Activated naive CD8-positive, alpha-beta T cell treated with anti-CD3 and anti-CD28 coated beads for 36 hours (primary cell): ENCODE results near the gene OTOG. TPM values are rescaled to one million over a fixed set of nuclear protein-coding genes. Genes with fewer than 3 reads are reported as not detected.

Experiments used
- DNase-seq: peaks from one replicate; pipeline ENCODE4 v3.0.0; 2021
- H3K27ac Mint-ChIP-seq: one replicate; pipeline ENCODE4 v1.8.0; 2022; ENCODE audit warnings: mild to moderate bottlenecking, moderate library complexity, mixed read lengths
- H3K27me3 Mint-ChIP-seq: one replicate; pipeline ENCODE4 v1.8.0; 2022; ENCODE audit warnings: mild to moderate bottlenecking, mixed read lengths
- H3K36me3 Mint-ChIP-seq: one replicate; pipeline ENCODE4 v1.8.0; 2021; ENCODE audit warnings: mild to moderate bottlenecking, mixed read lengths
- H3K4me1 Mint-ChIP-seq: one replicate; pipeline ENCODE4 v1.8.0; 2021; ENCODE audit warnings: mixed read lengths
- H3K4me3 Mint-ChIP-seq: one replicate; pipeline ENCODE4 v1.8.0; 2022; ENCODE audit warnings: mild to moderate bottlenecking, moderate library complexity, mixed read lengths
- H3K9me3 Mint-ChIP-seq: one replicate; pipeline ENCODE4 v1.8.0; 2022; ENCODE audit warnings: mixed read lengths
- total RNA-seq, 2 experiments: library from RNA; stranded (reverse); gene quantifications; one replicate each; pipeline ENCODE4 v1.2.3, GENCODE V29; 2021

The OTOG gene
- total RNA-seq, 2 experiments from 2014 or later, result not detected

DNA sequence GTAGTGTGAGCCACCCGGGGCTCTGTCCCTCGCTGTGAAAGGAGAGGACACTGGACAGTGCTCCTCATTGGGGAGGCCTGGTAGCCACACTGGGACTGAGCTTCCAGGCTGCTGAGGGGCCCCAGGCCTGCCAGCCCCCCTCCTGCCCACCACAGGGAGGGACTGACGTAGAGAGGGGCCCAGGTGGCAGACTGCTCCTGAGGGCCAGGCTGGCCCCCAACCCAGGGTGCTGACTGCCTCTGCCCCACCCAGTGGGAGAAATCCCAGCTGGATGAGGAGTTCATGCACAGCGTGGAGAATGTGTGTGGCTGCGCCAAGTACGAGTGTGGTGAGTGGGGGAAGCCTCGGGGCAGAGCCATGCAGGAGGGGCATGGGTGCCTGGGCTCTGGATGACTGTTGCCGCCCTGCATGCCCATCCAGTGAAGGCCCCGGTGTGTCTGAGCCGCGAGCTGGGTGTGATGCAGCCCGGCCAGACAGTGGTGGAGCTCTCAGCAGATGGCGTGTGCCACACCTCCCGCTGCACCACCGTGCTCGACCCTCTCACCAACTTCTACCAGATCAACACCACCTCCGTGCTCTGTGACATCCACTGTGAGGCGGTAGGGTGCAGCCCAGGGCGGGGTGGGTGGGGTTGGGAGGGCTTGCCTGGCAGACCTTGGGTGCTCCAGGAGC, 93.6 kb downstream of the OTOG start:
- Mint-ChIP-seq H3K27me3 (peaks cover 3% of the 10 kb centered on the region), H3K27ac (no peak overlapping the region), H3K4me1 (no peaks in the 10 kb centered on the region), H3K36me3 (no peaks in the 10 kb centered on the region), H3K9me3 (no peaks in the 10 kb centered on the region), H3K4me3 (no peak overlapping the region)
- no peak for DNase-seq

DNA sequence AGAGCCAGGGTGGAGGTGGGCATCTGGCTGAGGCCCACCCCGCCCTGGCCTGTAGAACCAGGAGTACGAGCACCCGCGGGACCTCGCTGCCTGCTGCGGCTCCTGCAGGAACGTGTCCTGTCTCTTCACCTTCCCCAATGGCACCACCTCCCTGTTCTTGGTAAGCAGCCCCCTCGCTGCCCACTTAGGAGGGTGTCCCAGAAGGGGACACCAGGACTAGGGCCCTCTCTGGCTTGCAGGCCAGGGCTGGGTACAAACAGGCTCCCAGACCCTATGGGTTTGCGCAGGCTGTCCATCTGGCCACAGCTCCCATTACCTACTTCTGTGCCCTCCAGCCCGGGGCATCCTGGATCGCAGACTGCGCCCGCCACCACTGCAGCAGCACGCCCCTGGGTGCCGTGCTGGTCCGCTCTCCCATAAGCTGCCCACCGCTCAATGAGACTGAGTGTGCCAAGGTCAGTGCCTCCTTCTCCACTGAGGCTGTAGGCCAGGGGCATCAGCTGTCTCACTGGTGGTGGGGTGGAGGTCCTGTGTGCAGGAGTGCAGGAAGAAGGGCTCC, 94.8 kb downstream of the OTOG start:
- no peaks in the 10 kb centered on the region for H3K4me1 Mint-ChIP-seq
- H3K36me3 Mint-ChIP-seq, result no peaks in the 10 kb centered on the region
- peaks cover 3% of the 10 kb centered on the region for H3K27me3 Mint-ChIP-seq
- no peak overlapping the region for H3K4me3 Mint-ChIP-seq
- no peaks in the 10 kb centered on the region for H3K9me3 Mint-ChIP-seq
- H3K27ac Mint-ChIP-seq, result no peak overlapping the region
- DNase-seq, result no peak

DNA sequence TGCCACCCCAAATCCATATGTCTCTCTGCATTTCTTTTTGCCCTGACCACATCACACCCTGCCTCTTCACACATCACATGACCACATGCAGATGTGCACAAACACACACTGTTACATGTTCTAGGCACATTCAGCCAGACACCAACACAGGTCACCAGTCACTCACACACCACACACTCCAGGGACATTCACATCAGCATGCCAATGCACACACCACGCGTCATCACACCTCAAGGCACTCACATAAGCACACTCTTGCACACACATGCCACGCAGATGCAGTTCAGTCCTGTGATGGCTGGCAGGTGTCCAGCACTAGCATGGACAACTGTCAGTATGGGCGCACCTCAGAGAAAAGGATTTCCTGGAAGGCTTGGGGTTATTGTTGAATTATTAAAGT, 95.3 kb downstream of the OTOG start:
- Mint-ChIP-seq H3K9me3 (peaks cover 1% of the 10 kb centered on the region), H3K4me3 (no peak overlapping the region), H3K36me3 (no peaks in the 10 kb centered on the region), H3K4me1 (no peaks in the 10 kb centered on the region), H3K27ac (no peak overlapping the region), H3K27me3 (peaks cover 4% of the 10 kb centered on the region)
- DNase-seq, result no peak

DNA sequence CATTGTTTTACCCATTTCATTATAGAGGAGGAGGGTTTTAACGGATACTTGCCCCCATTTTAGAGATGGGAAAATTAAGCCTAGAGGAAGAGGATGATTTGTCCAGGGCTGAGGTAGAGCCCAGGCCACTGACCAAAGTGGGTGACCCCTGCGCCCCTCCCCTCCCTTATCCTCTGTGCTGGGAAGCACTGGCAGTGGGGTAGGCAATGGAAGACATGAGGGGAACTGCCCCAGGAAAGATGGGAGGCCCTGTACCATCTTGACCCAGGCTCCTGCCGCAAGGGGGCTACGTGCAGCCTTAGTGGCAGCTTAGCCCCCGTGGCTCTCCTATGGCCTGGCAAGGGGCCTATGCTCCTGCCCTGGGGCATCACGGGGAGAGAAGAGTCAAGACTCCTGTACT, 95.9 kb downstream of the OTOG start:
- peaks cover 10% of the 10 kb centered on the region for H3K27me3 Mint-ChIP-seq

DNA sequence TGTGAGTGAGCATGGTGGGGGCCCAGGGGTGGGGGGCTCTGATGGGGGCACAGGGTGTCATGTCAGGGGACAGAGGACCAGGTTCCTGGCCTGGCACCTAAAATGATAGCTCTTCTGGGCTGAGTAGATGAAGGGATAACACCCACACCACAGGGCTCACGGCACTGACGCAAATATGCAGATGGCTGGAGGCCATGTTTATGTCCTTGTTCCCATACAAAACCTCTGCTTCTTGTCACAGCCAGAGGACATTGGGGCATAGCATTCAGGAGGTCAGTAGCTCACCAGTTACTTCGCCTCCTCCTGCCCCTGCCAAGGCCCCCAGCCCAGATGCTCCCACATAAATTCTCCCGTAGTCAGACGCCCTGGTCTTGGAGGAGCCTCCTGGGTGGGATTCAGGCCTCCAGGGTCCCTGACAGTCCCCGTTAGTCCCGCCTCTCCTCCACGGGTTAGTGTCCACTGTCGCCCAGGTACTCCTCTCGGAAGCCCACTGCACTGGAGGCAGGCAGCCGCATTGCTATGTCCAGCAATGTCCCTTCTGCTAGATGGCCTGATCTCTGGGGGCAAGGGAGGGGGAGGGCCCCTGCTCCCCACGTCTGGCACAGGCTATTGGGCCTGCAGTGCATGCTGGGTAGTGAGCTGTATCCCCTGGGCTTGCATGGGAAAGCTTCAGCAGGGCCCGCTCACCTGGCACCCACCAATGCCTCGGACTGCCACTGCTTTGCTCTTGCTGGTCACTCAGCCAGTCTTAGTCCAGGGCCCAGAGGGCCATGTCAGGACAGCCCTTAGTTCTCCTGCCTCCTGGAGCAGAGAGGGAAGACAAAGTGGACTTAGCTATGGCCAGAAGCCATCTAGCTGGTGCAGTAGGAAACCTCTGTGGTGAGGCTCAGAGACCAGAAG, 96.7 kb downstream of the OTOG start:
- H3K4me3 Mint-ChIP-seq, result no peak overlapping the region
- peaks cover 4% of the 10 kb centered on the region for H3K9me3 Mint-ChIP-seq
- no peak for DNase-seq
- no peaks in the 10 kb centered on the region for H3K4me1 Mint-ChIP-seq
- no peak overlapping the region for H3K27ac Mint-ChIP-seq
- peaks cover 14% of the 10 kb centered on the region for H3K27me3 Mint-ChIP-seq
- H3K36me3 Mint-ChIP-seq, result no peaks in the 10 kb centered on the region

More for the DNA sequence above, 95.9 kb downstream of the OTOG start:
- Mint-ChIP-seq H3K36me3 (no peaks in the 10 kb centered on the region), H3K4me1 (no peaks in the 10 kb centered on the region), H3K9me3 (peaks cover 4% of the 10 kb centered on the region), H3K4me3 (no peak overlapping the region), H3K27ac (no peak overlapping the region)
- DNase-seq, result no peak

DNA sequence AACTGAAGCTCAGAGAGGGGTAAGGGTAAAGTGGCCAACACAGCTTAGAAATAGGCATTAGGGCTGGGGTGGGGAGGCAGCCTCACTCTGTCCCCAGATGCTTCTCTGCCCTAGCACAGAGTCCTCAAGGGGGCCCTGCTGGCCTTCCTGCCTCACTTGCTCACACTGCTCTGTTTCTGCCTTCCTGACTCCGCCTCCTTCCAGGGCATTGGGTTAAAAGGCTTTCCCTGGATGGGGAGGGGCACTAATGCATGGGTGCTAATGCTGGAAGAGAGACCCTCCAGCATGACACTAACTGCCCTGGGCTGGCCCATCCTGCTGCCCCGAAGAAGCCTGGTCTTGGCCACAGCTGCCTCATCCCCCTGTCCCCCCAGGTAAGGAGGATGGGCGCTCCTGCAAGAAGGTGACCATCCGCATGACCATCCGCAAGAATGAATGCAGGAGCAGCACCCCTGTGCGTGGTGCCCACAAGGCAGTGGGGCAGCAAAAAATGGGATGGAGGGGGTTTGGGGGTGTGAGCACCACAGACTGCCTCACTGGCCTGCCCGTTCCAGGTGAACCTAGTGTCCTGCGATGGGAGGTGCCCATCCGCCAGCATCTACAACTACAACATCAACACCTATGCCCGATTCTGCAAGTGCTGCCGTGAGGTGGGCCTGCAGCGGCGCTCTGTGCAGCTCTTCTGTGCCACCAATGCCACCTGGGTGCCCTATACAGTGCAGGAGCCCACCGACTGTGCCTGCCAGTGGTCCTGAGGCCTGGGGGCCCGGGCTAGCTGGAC, 98.3 kb downstream of the OTOG start:
- DNase-seq, result no peak
- Mint-ChIP-seq H3K9me3 (peaks cover 4% of the 10 kb centered on the region), H3K4me1 (no peaks in the 10 kb centered on the region), H3K36me3 (no peaks in the 10 kb centered on the region), H3K4me3 (no peak overlapping the region), H3K27me3 (peaks cover 28% of the 10 kb centered on the region), H3K27ac (no peak overlapping the region)

DNA sequence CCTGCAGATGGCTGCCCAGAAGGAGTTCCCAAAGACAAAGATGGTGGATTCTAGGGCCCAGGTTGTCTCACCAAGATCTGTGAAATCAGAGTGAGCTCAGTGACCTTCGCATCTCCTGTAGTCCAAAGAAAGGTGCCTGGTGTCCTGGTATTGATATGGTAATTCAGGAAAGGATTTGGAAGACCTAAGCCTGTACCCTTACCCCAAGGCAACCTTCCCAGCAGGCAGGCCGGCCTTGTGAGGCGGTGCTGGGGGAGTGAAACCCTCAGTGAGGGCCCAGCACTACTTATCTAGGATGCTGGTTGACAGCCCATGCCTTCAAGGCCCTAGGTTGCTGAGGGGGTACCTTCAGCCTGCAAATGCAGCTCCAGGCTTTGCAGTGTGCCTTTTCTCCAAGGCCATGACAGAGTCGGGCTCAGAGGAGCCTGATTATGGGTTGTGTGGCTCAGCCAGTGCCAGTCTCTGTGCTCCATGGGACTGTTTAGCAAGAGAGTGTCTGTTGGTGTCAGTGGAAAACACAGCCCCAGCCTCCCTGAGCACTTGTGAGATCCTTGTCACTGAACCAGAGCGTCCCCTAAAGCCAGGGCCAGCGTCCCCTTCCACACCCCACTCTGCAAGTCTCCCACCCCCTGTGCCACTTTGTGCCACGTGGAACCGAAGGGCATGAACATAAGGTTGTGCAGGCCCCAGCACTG, 99.5 kb downstream of the OTOG start:
- peaks cover 4% of the 10 kb centered on the region for H3K9me3 Mint-ChIP-seq

DNA sequence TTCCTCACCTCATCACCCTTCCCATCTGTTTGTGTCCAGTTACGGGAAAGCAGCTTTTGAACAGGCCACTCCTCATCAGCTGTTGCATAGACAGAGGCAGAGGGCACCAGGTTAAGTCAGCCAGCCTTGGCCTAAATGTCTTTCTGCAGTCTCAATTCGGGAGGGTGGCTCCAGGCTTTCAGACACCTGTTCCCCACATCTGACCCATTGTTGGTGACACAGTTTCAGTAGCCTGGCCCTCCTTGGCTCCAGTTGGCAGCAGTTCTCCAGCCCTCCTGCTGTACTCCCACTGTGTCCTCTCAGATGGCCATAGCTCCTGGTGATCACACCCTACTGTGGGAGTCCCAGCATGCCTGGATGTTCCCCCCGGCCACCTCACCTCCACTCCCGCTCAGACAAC, 101.5 kb downstream of the OTOG start:
- DNase-seq, result no peak
- no peaks in the 10 kb centered on the region for H3K4me1 Mint-ChIP-seq
- H3K27ac Mint-ChIP-seq, result no peak overlapping the region
- peaks cover 4% of the 10 kb centered on the region for H3K9me3 Mint-ChIP-seq
- no peak overlapping the region for H3K4me3 Mint-ChIP-seq
- H3K27me3 Mint-ChIP-seq, result peaks cover 46% of the 10 kb centered on the region
- H3K36me3 Mint-ChIP-seq, result no peaks in the 10 kb centered on the region

More for the DNA sequence above, 99.5 kb downstream of the OTOG start:
- Mint-ChIP-seq H3K27me3 (peaks cover 39% of the 10 kb centered on the region), H3K4me1 (no peaks in the 10 kb centered on the region), H3K27ac (no peak overlapping the region), H3K4me3 (no peak overlapping the region), H3K36me3 (no peaks in the 10 kb centered on the region)
- no peak for DNase-seq

DNA sequence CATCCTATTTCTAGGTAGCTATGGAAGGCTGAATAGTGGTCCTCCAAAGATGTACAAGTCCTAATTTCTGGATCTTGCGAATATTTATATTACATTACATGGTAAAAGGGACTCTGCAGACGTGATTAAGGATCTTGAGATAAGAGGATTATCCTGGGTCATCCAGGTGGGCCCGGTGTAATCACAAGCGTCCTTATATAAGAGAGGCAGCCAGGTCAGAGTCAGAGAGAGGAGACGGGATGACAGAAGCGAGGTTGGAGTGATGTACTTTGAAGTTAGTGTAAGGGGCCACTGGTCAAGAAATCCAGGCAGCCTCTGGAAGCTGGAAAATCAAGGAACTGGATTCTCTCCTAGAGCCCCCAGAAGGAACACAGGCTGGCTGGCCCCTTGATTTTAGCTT, 102.2 kb downstream of the OTOG start:
- Mint-ChIP-seq H3K4me3 (no peak overlapping the region), H3K9me3 (peaks cover 4% of the 10 kb centered on the region)

DNA sequence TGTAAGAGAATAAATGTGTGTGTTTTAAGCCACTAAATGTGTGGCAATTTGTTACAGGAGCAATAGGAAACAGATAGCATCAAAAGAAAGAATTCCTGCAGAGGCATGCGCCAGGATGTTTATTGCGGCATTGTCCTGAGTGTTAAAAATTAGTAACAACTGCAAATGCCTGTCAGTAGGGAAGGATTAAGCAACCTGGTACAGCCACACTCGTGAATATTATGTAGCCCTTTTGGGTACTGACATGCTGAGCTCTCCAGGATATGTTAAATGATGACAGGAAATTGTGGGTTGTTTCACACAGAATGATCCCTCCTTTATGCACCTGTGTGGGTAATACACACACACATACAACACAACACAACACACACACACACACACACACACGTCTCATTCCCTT, 102.6 kb downstream of the OTOG start:
- peaks cover 47% of the 10 kb centered on the region for H3K27me3 Mint-ChIP-seq
- H3K4me1 Mint-ChIP-seq, result no peaks in the 10 kb centered on the region
- no peak overlapping the region for H3K27ac Mint-ChIP-seq
- DNase-seq, result no peak
- H3K9me3 Mint-ChIP-seq, result peaks cover 4% of the 10 kb centered on the region
- no peak overlapping the region for H3K4me3 Mint-ChIP-seq
- no peaks in the 10 kb centered on the region for H3K36me3 Mint-ChIP-seq

More for the DNA sequence above, 102.2 kb downstream of the OTOG start:
- Mint-ChIP-seq H3K27ac (no peak overlapping the region), H3K4me1 (no peaks in the 10 kb centered on the region), H3K27me3 (peaks cover 46% of the 10 kb centered on the region), H3K36me3 (no peaks in the 10 kb centered on the region)
- DNase-seq, result no peak

DNA sequence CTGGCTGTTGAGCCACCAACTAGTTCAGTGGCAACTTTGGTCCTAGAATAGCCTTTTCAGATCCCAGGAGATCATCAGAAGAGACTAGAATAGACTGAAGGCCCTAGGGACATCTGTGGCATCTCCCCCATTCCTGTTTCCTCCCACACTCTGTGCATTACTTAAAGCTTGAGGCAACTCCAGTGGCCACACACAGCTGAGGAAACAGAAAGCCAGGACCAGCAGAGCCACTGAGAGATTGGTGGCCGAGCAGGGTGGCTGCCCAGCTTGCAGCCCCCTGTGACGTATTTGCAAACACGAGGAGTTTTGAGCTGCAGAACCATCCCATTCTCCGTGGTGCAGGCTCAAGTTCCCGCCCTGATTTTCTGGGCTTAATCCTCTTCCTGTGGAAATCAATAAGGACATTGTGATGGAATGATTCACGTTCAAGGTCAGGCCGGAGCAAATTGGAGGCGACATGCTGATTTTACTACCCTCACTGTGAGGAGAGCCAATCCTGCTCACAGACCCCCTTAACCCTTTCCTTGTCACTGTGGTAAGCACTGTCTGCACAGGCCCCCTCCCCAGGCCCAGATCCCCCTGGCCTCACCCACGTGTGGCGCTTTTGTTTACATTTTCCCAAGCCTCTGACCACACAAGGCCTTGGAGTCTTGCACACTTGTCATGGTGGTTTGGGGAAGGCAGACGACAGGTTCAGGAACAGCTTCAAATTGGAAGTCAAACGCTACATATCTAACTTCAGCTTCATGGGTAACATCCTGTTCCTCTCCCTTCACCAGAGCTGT, 103.3 kb downstream of the OTOG start:
- peaks cover 8% of the 10 kb centered on the region for H3K9me3 Mint-ChIP-seq
- no peaks in the 10 kb centered on the region for H3K4me1 Mint-ChIP-seq
- no peak overlapping the region for H3K4me3 Mint-ChIP-seq
- DNase-seq, result no peak
- H3K27me3 Mint-ChIP-seq, result peaks cover 53% of the 10 kb centered on the region
- H3K36me3 Mint-ChIP-seq, result no peaks in the 10 kb centered on the region
- no peak overlapping the region for H3K27ac Mint-ChIP-seq

DNA sequence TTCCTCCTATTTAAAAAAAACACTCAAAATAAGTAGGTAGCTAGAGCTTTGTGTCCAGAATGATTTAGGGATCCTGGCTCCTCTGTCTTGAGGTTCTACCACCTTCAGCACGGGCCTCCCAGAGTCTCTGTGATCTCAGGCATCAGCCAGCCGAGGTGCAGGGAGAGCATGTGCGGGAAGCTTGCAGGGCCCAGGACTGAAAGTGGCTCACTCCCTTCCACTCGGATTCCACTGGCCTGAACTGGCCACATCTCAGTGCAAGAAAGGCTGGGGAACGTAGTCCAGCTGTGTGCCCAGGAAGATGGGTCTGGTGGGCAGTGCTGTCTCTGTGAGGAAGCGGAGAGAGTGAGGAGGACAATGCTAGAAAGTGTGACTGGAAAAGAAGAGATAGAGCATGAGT, 104.0 kb downstream of the OTOG start:
- Mint-ChIP-seq H3K27me3 (peaks cover 61% of the 10 kb centered on the region), H3K4me3 (no peak overlapping the region), H3K36me3 (no peaks in the 10 kb centered on the region), H3K4me1 (no peaks in the 10 kb centered on the region), H3K27ac (no peak overlapping the region), H3K9me3 (peaks cover 13% of the 10 kb centered on the region)
- DNase-seq, result no peak

DNA sequence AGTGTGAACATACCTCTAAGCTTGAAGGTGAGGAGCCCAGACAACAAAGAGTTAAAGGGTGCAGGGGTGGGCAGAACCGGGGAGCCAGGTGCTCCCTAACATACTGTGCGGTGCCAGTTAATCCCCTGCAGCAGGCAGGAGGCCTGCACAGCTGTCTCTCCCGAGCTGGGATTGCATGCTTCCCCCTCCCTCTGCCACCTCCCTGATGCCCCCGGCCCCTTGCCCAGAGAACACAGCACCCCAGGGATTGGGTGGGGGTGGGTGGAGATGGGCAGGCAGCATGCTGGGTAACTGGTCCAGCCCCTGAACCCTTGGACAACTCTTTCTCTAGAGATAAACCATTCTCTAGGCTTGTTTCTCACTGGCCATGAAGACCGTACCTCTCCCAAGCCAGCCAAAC, 104.6 kb downstream of the OTOG start:
- no peak overlapping the region for H3K27ac Mint-ChIP-seq
- H3K4me1 Mint-ChIP-seq, result no peaks in the 10 kb centered on the region
- no peak overlapping the region for H3K4me3 Mint-ChIP-seq
- H3K9me3 Mint-ChIP-seq, result peaks cover 13% of the 10 kb centered on the region
- no peaks in the 10 kb centered on the region for H3K36me3 Mint-ChIP-seq
- H3K27me3 Mint-ChIP-seq, result peaks cover 64% of the 10 kb centered on the region
- DNase-seq, result no peak

DNA sequence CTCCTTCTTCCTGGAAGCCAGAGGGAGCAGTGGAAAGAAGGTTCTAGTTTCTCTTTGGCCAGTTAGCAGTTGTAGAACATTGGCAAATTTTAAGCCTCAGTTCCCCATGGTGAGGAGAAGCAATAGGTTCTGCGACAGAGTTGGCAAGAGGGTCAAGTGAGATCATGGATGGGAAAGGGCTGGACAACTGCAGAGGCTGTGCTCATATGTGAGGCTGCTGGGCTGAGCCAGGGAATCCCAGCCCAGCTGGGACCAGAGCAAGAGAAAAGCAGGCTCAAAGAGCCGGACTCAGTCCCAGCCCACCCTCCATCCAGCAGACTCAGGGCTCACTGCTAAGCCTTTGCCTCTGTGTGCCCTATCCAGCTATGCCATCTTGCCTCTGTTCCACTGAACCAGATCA, 105.5 kb downstream of the OTOG start:
- Mint-ChIP-seq H3K4me3 (no peak overlapping the region), H3K9me3 (peaks cover 10% of the 10 kb centered on the region), H3K27me3 (peaks cover 58% of the 10 kb centered on the region), H3K27ac (no peak overlapping the region), H3K4me1 (no peaks in the 10 kb centered on the region), H3K36me3 (no peaks in the 10 kb centered on the region)
- DNase-seq, result no peak
